DND-41 (cell line): ENCODE measurements around the gene SLC25A27.

Source experiments
- EZH2 ChIP-seq: IDR thresholded peaks from 3 replicates; pipeline ENCODE4 v1.6.1; 2012; ENCODE audit warnings: borderline replicate concordance, low read depth, mild to moderate bottlenecking, moderate library complexity, low read length, inconsistent platforms; ENCODE audit not compliant: severe bottlenecking
- TF ChIP-seq, protein P1 (sequence below): IDR thresholded peaks from 2 replicates; pipeline ENCODE4 v1.5.1; 2012; ENCODE audit warnings: borderline replicate concordance, low read length, moderate library complexity, mild to moderate bottlenecking; ENCODE audit not compliant: poor library complexity, severe bottlenecking; ENCODE audit errors: extremely low read depth

DNA sequence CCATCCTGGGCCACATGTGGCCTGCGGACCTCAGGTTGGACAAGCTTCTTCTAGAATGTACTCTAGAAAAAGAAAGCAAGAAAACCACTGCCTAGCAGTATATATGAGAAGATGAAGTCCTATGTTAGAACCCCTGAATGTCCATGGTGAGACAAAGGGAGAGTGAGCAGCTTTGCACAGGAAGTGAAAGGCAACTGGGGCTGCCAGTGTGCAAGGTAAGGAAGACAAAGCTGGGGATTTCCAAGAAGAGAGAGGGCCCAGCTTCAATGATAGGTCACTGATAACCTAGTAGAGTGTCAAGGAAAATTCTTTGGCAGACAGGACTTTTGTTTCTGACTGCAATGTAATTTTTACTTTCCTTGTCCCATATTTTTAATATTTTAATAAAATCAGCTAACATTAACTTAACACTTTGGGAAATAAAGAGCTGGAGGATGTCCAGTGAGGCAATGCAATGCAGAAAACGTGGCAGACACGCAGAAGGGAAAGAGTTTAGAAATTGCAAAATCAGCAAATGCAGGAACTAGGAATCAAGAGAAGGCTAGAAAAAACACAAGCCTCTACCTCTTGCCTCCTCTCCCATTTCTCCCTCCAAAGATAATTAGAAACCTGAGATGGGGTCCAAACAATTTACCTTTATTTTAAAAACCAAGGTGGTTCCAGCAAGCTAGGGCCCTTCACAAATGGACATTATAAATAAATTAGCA is 47.5 kb upstream of the SLC25A27 start:
- TF ChIP-seq, protein P1, sequence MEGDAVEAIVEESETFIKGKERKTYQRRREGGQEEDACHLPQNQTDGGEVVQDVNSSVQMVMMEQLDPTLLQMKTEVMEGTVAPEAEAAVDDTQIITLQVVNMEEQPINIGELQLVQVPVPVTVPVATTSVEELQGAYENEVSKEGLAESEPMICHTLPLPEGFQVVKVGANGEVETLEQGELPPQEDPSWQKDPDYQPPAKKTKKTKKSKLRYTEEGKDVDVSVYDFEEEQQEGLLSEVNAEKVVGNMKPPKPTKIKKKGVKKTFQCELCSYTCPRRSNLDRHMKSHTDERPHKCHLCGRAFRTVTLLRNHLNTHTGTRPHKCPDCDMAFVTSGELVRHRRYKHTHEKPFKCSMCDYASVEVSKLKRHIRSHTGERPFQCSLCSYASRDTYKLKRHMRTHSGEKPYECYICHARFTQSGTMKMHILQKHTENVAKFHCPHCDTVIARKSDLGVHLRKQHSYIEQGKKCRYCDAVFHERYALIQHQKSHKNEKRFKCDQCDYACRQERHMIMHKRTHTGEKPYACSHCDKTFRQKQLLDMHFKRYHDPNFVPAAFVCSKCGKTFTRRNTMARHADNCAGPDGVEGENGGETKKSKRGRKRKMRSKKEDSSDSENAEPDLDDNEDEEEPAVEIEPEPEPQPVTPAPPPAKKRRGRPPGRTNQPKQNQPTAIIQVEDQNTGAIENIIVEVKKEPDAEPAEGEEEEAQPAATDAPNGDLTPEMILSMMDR: no peak
- no peak for TF ChIP-seq EZH2
